Subcutaneous abdominal adipose tissue (tissue), 5 donors: ENCODE data around the gene RNF145.

Experiments
- H3K27ac ChIP-seq: one replicate; pipeline ENCODE4 v1.7.0; 2013; ENCODE audit warnings: low read depth, mild to moderate bottlenecking, inconsistent platforms, low read length, moderate library complexity
- H3K27me3 ChIP-seq, 5 donors: one replicate each; pipeline ENCODE4 v1.7.0; 2013; ENCODE audit warnings: low read length in 5 of 5, inconsistent platforms in 1 of 5; ENCODE audit not compliant: control insufficient read depth in 5 of 5, insufficient read depth in 4 of 5
- H3K36me3 ChIP-seq, 5 donors: one replicate each; pipeline ENCODE4 v1.7.0; 2013; ENCODE audit warnings: low read length in 5 of 5; ENCODE audit not compliant: control insufficient read depth in 5 of 5, insufficient read depth in 5 of 5
- H3K4me1 ChIP-seq, 5 donors: one replicate each; pipeline ENCODE4 v1.7.0; 2013; ENCODE audit warnings: low read length in 5 of 5, mild to moderate bottlenecking in 3 of 5, moderate library complexity in 1 of 5; ENCODE audit not compliant: control insufficient read depth in 5 of 5, insufficient read depth in 5 of 5
- H3K4me3 ChIP-seq, 5 donors: one replicate each; pipeline ENCODE4 v1.7.0; 2013; ENCODE audit warnings: low read length in 5 of 5, low read depth in 1 of 5
- H3K9ac ChIP-seq, 5 donors: one replicate each; pipeline ENCODE4 v1.7.0; 2013; ENCODE audit warnings: low read length in 5 of 5, mild to moderate bottlenecking in 4 of 5, moderate library complexity in 3 of 5
- H3K9me3 ChIP-seq, 5 donors: one replicate each; pipeline ENCODE4 v1.7.0; 2013; ENCODE audit warnings: low read length in 5 of 5; ENCODE audit not compliant: control insufficient read depth in 5 of 5
- donor health status: healthy.
- donor health status: healthy.
- donor health status: healthy.
- donor health status: healthy.
- donor health status: healthy.

Gene RNF145

GRCh38 chr5:159210210-159210661 is 883 bp upstream of the RNF145 start:
- peak overlapping the region; percentile 26 for H3K27ac ChIP-seq
- H3K4me3 ChIP-seq: peak overlapping the region in 1 of 5 donors; percentile 96
- H3K4me1 ChIP-seq: peaks cover 2 to 42% (median 30%) of the 10 kb centered on the region in 5 donors
- peak overlapping the region in 2 of 5 donors; percentile 5 to 31 for H3K9ac ChIP-seq
- no peaks in the 10 kb centered on the region for H3K9me3 ChIP-seq
- H3K27me3 ChIP-seq: no peaks in the 10 kb centered on the region
- H3K36me3 ChIP-seq: no peaks in the 10 kb centered on the region

- no peaks in the 10 kb centered on the region for H3K36me3 ChIP-seq
- peak overlapping the region; percentile 64 to 87 (median 74) for H3K9ac ChIP-seq
- peaks cover 2 to 53% (median 39%) of the 10 kb centered on the region in 5 donors for H3K4me1 ChIP-seq
- no peaks in the 10 kb centered on the region for H3K9me3 ChIP-seq
- H3K27ac ChIP-seq: peak overlapping the region; percentile 89
- peak overlapping the region; percentile 79 to 96 (median 92) for H3K4me3 ChIP-seq
- no peaks in the 10 kb centered on the region for H3K27me3 ChIP-seq
Measured at GRCh38 chr5:159208514-159209437, 577 bp downstream of the RNF145 start.

DNA sequence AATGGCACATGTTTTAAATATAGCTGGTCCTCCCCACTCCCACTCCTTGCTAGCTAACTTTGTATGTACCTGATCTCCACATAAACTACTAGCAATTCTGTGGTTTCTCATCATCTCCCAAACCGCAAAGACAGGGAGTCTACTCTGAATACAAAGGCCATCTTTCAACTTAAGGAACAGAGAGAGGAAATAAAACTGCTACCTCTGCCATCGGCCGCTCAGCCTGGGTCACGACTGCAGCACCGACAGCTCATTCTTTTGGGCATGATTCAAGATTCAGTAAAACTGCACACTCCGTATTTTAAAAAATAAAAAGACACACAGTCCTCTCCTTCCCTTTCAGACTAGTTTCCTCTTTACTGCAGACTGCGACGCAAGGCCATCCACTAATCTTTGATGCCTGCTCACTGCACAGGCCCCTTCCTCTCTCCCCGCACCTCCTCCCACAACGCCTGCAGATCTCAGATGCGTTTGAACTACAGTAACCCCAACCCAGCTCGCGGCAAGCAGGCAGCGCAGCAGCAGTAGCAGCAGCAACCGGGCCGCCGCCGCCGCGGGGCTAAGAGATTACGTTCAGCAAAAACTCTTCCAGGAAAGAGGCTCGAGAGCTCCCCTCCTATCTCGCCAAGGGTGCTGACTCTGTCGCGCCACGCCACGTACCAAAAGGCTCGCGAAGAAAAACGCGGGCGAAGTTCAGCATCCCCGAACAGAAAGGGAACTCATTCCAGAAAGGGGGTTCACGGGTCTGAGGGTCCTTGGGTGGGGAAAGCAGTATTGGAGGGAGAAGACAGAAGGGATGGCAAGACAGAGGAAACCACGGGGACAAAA is 1.5 kb downstream of the RNF145 start:
- no peaks in the 10 kb centered on the region for H3K9me3 ChIP-seq
- H3K27ac ChIP-seq: peak overlapping the region; percentile 89
- peaks cover 2 to 53% (median 39%) of the 10 kb centered on the region in 5 donors for H3K4me1 ChIP-seq
- peak overlapping the region; percentile 79 to 96 (median 92) for H3K4me3 ChIP-seq
- H3K36me3 ChIP-seq: no peaks in the 10 kb centered on the region
- peak overlapping the region; percentile 64 to 87 (median 73) for H3K9ac ChIP-seq
- H3K27me3 ChIP-seq: no peaks in the 10 kb centered on the region

DNA sequence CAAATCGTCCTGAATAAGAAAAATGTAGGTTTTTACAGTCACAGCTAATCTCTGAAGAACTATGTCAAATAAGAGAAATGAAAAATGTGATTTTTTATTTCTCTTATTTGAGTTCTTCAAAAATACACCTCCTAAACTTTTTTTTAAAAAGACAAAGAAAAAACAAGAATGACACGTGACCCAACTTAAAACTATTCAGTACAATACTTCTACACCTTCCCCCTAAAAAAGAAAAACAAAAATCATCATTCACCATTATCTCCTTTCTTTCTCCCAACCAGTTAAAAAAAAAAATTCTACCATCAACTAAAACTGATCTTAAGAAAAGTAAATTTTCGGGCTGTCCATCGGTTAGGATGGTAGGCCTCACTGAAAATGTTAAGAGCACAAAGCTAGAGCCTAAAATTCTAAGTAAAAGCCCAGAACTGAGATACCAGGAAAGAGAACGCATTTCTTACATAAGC is 2.1 kb downstream of the RNF145 start:
- Histone ChIP-seq H3K4me1 (peaks cover 2 to 53% (median 41%) of the 10 kb centered on the region in 5 donors), H3K36me3 (no peaks in the 10 kb centered on the region), H3K27me3 (no peaks in the 10 kb centered on the region), H3K4me3 (peak overlapping the region; percentile 79 to 96 (median 92)), H3K27ac (peak overlapping the region; percentile 89), H3K9me3 (no peaks in the 10 kb centered on the region), H3K9ac (peak overlapping the region; percentile 64 to 87 (median 73))

DNA sequence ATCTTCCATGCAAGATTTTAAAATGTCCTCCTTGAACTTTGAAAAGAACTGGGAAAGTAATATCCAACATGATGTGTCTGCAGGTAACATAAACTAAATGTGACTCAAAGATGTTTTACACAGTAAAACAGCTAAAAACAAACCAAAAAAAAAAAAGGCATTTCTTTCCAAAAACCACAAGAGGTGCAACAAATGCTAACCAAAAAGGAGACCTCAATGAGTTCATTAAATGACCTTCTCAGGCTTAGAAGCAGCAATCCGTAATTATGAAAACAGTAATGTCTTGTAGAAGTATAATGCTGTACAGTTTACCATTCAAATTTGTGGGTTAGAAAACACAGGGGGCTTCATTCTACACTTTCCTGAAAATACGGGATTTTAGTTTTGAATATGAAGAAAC is 2.5 kb downstream of the RNF145 start:
- peak overlapping the region; percentile 89 for H3K27ac ChIP-seq
- peaks cover 2 to 52% (median 42%) of the 10 kb centered on the region in 5 donors for H3K4me1 ChIP-seq
- H3K9ac ChIP-seq: peak overlapping the region in 3 of 5 donors; percentile 70 to 83 (median 73)
- no peaks in the 10 kb centered on the region for H3K9me3 ChIP-seq
- no peaks in the 10 kb centered on the region for H3K36me3 ChIP-seq
- H3K27me3 ChIP-seq: no peaks in the 10 kb centered on the region
- peak overlapping the region in 1 of 5 donors; percentile 96 for H3K4me3 ChIP-seq

GRCh38 chr5:159206368-159206767 is 3.0 kb downstream of the RNF145 start:
- H3K36me3 ChIP-seq: no peaks in the 10 kb centered on the region
- no peaks in the 10 kb centered on the region for H3K27me3 ChIP-seq
- peak overlapping the region in 3 of 5 donors; percentile 30 to 83 (median 73) for H3K9ac ChIP-seq
- H3K4me1 ChIP-seq: peaks cover 2 to 51% (median 42%) of the 10 kb centered on the region in 5 donors
- H3K27ac ChIP-seq: peak overlapping the region; percentile 89
- no peaks in the 10 kb centered on the region for H3K9me3 ChIP-seq
- peak overlapping the region in 1 of 5 donors; percentile 96 for H3K4me3 ChIP-seq

GRCh38 chr5:159203351-159203750 is 6.0 kb downstream of the RNF145 start:
- H3K4me1 ChIP-seq: peaks cover 0 to 46% (median 33%) of the 10 kb centered on the region in 5 donors
- no peak overlapping the region for H3K9ac ChIP-seq
- H3K27ac ChIP-seq: no peak overlapping the region
- no peaks in the 10 kb centered on the region for H3K27me3 ChIP-seq
- peaks cover 0 to 8% (median 0%) of the 10 kb centered on the region in 5 donors for H3K36me3 ChIP-seq
- no peak overlapping the region for H3K4me3 ChIP-seq
- H3K9me3 ChIP-seq: no peaks in the 10 kb centered on the region

DNA sequence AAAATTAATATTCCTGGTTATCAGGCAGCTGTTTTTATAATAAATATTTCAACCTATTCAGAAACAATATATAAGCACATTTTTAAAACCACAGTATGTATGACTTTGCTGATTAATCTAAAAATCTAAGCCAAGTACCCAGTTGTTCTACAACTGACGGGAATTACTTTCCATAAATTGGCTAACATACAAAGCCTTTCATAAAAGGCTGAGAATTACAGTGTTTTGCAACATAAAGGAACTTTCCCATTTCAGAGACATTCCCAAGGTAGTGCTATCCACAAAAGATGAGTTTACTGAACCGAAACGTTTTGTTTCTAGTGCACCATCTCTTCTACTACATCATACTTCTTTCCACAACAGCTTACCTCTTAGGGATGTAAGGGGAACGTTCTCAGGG is 7.2 kb downstream of the RNF145 start:
- Histone ChIP-seq H3K9ac (no peak overlapping the region), H3K4me1 (peaks cover 0 to 38% (median 29%) of the 10 kb centered on the region in 5 donors), H3K9me3 (no peaks in the 10 kb centered on the region), H3K27ac (no peak overlapping the region), H3K4me3 (no peak overlapping the region), H3K36me3 (peaks cover 0 to 10% (median 0%) of the 10 kb centered on the region in 5 donors), H3K27me3 (no peaks in the 10 kb centered on the region)

DNA sequence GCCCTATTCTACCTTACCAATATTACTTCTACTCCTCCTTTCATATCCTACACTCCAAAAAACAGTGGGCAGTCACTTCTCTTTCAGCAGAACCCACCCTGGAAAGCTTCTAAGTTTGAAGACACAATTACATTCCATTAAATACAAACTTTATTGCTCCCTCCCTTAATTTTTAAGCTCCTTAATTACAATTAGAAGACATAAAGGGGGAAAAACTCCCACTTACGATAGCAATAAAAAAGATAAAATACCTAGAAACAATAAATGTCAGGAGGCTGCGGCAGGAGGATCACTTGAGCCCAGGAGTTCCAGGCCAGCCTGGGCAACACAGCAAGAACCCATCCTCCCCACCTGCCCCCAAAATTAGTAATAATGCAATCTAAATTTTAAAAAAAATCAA is 9.6 kb downstream of the RNF145 start:
- H3K27ac ChIP-seq: no peak overlapping the region
- no peaks in the 10 kb centered on the region for H3K9me3 ChIP-seq
- no peak overlapping the region for H3K4me3 ChIP-seq
- H3K36me3 ChIP-seq: peaks cover 0 to 10% (median 0%) of the 10 kb centered on the region in 5 donors
- H3K9ac ChIP-seq: no peak overlapping the region
- peaks cover 0 to 15% (median 7%) of the 10 kb centered on the region in 5 donors for H3K4me1 ChIP-seq
- H3K27me3 ChIP-seq: no peaks in the 10 kb centered on the region
